K562 (cell line): ENCODE data around the gene CLSTN2. TPM values are rescaled to one million over a fixed set of nuclear protein-coding genes. Genes with fewer than 3 reads are reported as not detected.

Experiments used
- ATAC-seq: fragments of 200-7000 bp; cut with Tn5 transposase; 3 replicates; pipeline ENCODE4 v1.9.1; 2020; ENCODE audit warnings: moderate library complexity
- BruUV-seq: library from RNA; stranded (reverse); fragments of 400-500 nt; replicated peaks from 2 replicates; lab custom pipeline; 2021; lab: Mats Ljungman, UMichigan
- CTCF ChIA-PET: fragments of 300-600 bp; formaldehyde crosslinking; extraction: SDS; loops from one replicate; lab custom pipeline; 2021; ENCODE audit warnings: low intra/inter-chr PET ratio; lab: Yijun Ruan, JAX
- POLR2A ChIA-PET: fragments of 300-600, 350-650 bp; sonication (Branson Sonifier 250); formaldehyde crosslinking; extraction: SDS; loops from one replicate; lab custom pipeline; 2021; ENCODE audit warnings: antibody characterized with exemption, inconsistent platforms; lab: Yijun Ruan, JAX
- DNase-seq, 4 experiments: peaks; one replicate each; pipeline versions ENCODE4 v3.0.0 to v3.0.0-alpha.2; 2011 to 2018; ENCODE audit warnings: low spot score in 3 of 4, mixed read lengths in 3 of 4; ENCODE audit errors: extremely low read depth in 1 of 4
- FAIRE-seq: peaks from 2 replicates; lab custom pipeline; 2011; peaks lifted over from hg19 to GRCh38; lab: Jason Lieb, UNC
- H2AFZ ChIP-seq: 2 replicates; pipeline ENCODE4 v1.6.0; 2011; ENCODE audit warnings: low read depth, low read length, control low read depth, inconsistent platforms
- H3K27ac ChIP-seq: fragments of 200-600 bp; 3 replicates; pipeline ENCODE4 v1.8.0; 2011; ENCODE audit warnings: low read depth, mild to moderate bottlenecking, control low read depth, inconsistent platforms, low read length, moderate library complexity, mixed read lengths; ENCODE audit errors: extremely low read depth
- H3K27me3 ChIP-seq, 2 experiments: fragments of 300-600 bp in 1 of 2; 2 replicates in 1 of 2; 3 replicates in 1 of 2; pipeline versions ENCODE4 v1.6.0 to v1.8.0; 2011; ENCODE audit warnings: inconsistent platforms in 2 of 2, low read length in 2 of 2, mild to moderate bottlenecking in 1 of 2, mixed read lengths in 1 of 2, moderate library complexity in 1 of 2; ENCODE audit not compliant: control insufficient read depth in 2 of 2, insufficient read depth in 2 of 2
- H3K36me3 ChIP-seq: fragments of 300-600 bp; 3 replicates; pipeline ENCODE4 v1.8.0; 2011; ENCODE audit warnings: mild to moderate bottlenecking, low read length, inconsistent platforms; ENCODE audit not compliant: control insufficient read depth, insufficient read depth
- H3K4me1 ChIP-seq, 2 experiments: fragments of 200-600 bp in 1 of 2; replicated peaks in 1 of 2; 2 replicates in 1 of 2; 3 replicates in 1 of 2; pipeline versions ENCODE4 v1.5.1 to v1.8.0; 2011; ENCODE audit warnings: inconsistent platforms in 2 of 2, low read length in 2 of 2, mild to moderate bottlenecking in 1 of 2, mixed read lengths in 1 of 2, moderate library complexity in 1 of 2; ENCODE audit not compliant: control insufficient read depth in 2 of 2, insufficient read depth in 2 of 2
- H3K4me2 ChIP-seq: 2 replicates; pipeline ENCODE4 v1.6.1; 2011; ENCODE audit warnings: low read length, control low read depth, inconsistent platforms, mixed read lengths; ENCODE audit not compliant: insufficient read depth
- H3K4me3 ChIP-seq: fragments of 200-600 bp; sonication (generic), shearing (Covaris generic); 2 replicates; pipeline ENCODE4 v1.5.1; 2016; ENCODE audit warnings: control low read depth, inconsistent platforms
- H3K79me2 ChIP-seq: fragments of 200-600 bp; 3 replicates; pipeline ENCODE4 v1.8.0; 2011; ENCODE audit warnings: low read length, inconsistent platforms; ENCODE audit not compliant: control insufficient read depth, insufficient read depth
- H3K9ac ChIP-seq, 2 experiments: 2 replicates each; pipeline versions ENCODE4 v1.6.0 to v1.6.1; 2011; ENCODE audit warnings: low read depth in 2 of 2, low read length in 2 of 2, control low read depth in 1 of 2, inconsistent platforms in 1 of 2, mild to moderate bottlenecking in 1 of 2, mixed read lengths in 1 of 2; ENCODE audit not compliant: insufficient read depth in 1 of 2
- H3K9me1 ChIP-seq: one replicate; pipeline ENCODE4 v1.6.0; 2011; ENCODE audit warnings: inconsistent platforms, mild to moderate bottlenecking, low read length, moderate library complexity; ENCODE audit not compliant: control insufficient read depth, insufficient read depth
- H3K9me3 ChIP-seq: replicated peaks from 2 replicates; pipeline ENCODE4 v1.5.1; 2011; ENCODE audit warnings: low read depth, low read length, inconsistent platforms; ENCODE audit not compliant: control insufficient read depth, insufficient read depth
- H4K20me1 ChIP-seq: replicated peaks from 2 replicates; pipeline ENCODE4 v1.6.1; 2011; ENCODE audit warnings: low read length, inconsistent platforms, mixed read lengths; ENCODE audit not compliant: control insufficient read depth, insufficient read depth
- FOXP4 ChIP-seq: sonication (generic); formaldehyde crosslinking; IDR thresholded peaks from 2 replicates; pipeline ENCODE4 v1.8.0; 2022; ENCODE audit warnings: mild to moderate bottlenecking, missing genetic modification reagents, borderline replicate concordance
- GTF2F1 ChIP-seq: IDR thresholded peaks from 2 replicates; pipeline ENCODE4 v1.6.1; 2011; ENCODE audit warnings: low read depth, low read length, improper control_type of control experiment
- HDAC1 ChIP-seq, 2 experiments: fragments of 450-650 bp; IDR thresholded peaks; 2 replicates each; pipeline ENCODE4 v1.6.1; 2016 to 2017; ENCODE audit warnings: inconsistent platforms in 1 of 2, mild to moderate bottlenecking in 1 of 2, moderate library complexity in 1 of 2
- HDGF ChIP-seq: fragments of 450-650 bp; IDR thresholded peaks from 2 replicates; pipeline ENCODE4 v1.6.1; 2016
- HIVEP1 ChIP-seq: fragments of 250-450 bp; sonication (Bioruptor Pico); IDR thresholded peaks from 2 replicates; pipeline ENCODE4 v1.4.0; 2020; ENCODE audit warnings: mild to moderate bottlenecking
- HNRNPLL ChIP-seq: fragments of 200-400 bp; formaldehyde crosslinking; IDR thresholded peaks from 2 replicates; pipeline ENCODE4 v1.6.1; 2017; ENCODE audit warnings: low read length, low read depth, mild to moderate bottlenecking; ENCODE audit not compliant: poor library complexity, severe bottlenecking
- NCOR1 ChIP-seq: fragments of 450-650 bp; IDR thresholded peaks from 2 replicates; pipeline ENCODE4 v1.6.1; 2016; ENCODE audit warnings: mild to moderate bottlenecking, moderate library complexity
- NRF1 ChIP-seq, 2 experiments: fragments of 450-650 bp; IDR thresholded peaks in 1 of 2; conservative IDR thresholded peaks in 1 of 2; 2 replicates each; pipeline ENCODE4 v1.6.1; 2014; ENCODE audit warnings: mild to moderate bottlenecking in 2 of 2
- POLR2A ChIP-seq: fragments of 450-650 bp; conservative IDR thresholded peaks from 2 replicates; pipeline ENCODE4 v1.6.1; 2016
- RBM22 ChIP-seq: fragments of 200-400 bp; formaldehyde crosslinking; IDR thresholded peaks from 2 replicates; pipeline ENCODE4 v1.6.1; 2018; ENCODE audit warnings: low read length, low read depth; ENCODE audit not compliant: poor library complexity, severe bottlenecking
- RCOR1 ChIP-seq, 2 experiments: IDR thresholded peaks; 2 replicates each; pipeline ENCODE4 v1.6.1; 2012; ENCODE audit warnings: low read depth in 2 of 2, low read length in 2 of 2, borderline replicate concordance in 1 of 2, improper control_type of control experiment in 1 of 2
- RFX7 ChIP-seq: fragments of 250-450 bp; sonication (Bioruptor Pico); IDR thresholded peaks from 2 replicates; pipeline ENCODE4 v1.5.1; 2021; ENCODE audit warnings: mild to moderate bottlenecking
- TRIM28 ChIP-seq: fragments of 450-650 bp; IDR thresholded peaks from 2 replicates; pipeline ENCODE4 v1.6.1; 2017
- ZNF140 ChIP-seq: fragments of 250-450 bp; sonication (Bioruptor Pico); IDR thresholded peaks from 2 replicates; pipeline ENCODE4 v1.8.0; 2021; ENCODE audit warnings: moderate library complexity, mild to moderate bottlenecking, inconsistent platforms
- ZNF41 ChIP-seq: fragments of 250-450 bp; sonication (Bioruptor Pico); conservative IDR thresholded peaks from 2 replicates; pipeline ENCODE4 v1.4.0; 2020; ENCODE audit warnings: mild to moderate bottlenecking
- ZNF764 ChIP-seq: fragments of 250-450 bp; sonication (Bioruptor Pico); IDR thresholded peaks from 2 replicates; pipeline ENCODE4 v1.4.0; 2020; ENCODE audit warnings: low read depth, mild to moderate bottlenecking, moderate library complexity
- WGBS: fragments of 100-300 bp; shearing (Covaris generic); methylation state at CpG from one replicate; pipeline ENCODE4 v1.1.6; 2016; ENCODE audit warnings: low coverage, mixed read lengths; ENCODE audit not compliant: insufficient coverage; ENCODE audit errors: missing lambda C conversion rate; 5-methylcytosine and 5-hydroxymethylcytosine counted together
- in situ Hi-C: fragments of 300-500 bp; cut with MboI; formaldehyde crosslinking; loops from 4 replicates; pipeline ENCODE4 v1.15.0; 2018; ENCODE audit warnings: inconsistent platforms, mixed read lengths
- intact Hi-C: fragments of 100-400 bp; cut with micrococcal nuclease; formaldehyde crosslinking; loops from 2 replicates; pipeline ENCODE4 v1.14.2; 2022
- polyA plus RNA-seq, 8 experiments: library from polyadenylated mRNA; depleted of rRNA in 4 of 8; stranded (reverse) in 5 of 8; unstranded in 3 of 8; fragments of >200 nt; fragmentation: Nextera tagmentation in 2 of 8; fragmentation: Illumina TruSeq in 1 of 8; extraction: Ambion mirVana in 2 of 8; extraction: Trizol in 1 of 8; gene quantifications; 2 replicates each; pipeline versions ENCODE4 v1.2.1 to v1.2.3, GENCODE V29; 2011 to 2014; ENCODE audit warnings: inconsistent platforms in 1 of 8, missing spikeins in 1 of 8
- total RNA-seq, 7 experiments: library from RNA; depleted of rRNA in 6 of 7; stranded (reverse); fragments of >200 nt in 6 of 7; fragmentation: Illumina TruSeq in 2 of 7; extraction: Trizol in 2 of 7; gene quantifications; 2 replicates each; pipeline versions ENCODE4 v1.2.1 to v1.2.3, GENCODE V29; 2011 to 2021; ENCODE audit warnings: low replicate concordance in 1 of 7
- TF ChIP-seq, protein P1 (sequence below): fragments of 450-650 bp; IDR thresholded peaks from 2 replicates; pipeline ENCODE4 v1.6.1; 2016; ENCODE audit warnings: missing biosample characterization, missing genetic modification characterization

Gene CLSTN2
- total and polyA plus RNA-seq, 9 of the 15 experiments (the other 6 are each of a cell fraction or from before 2014, with no cell fraction given): 0.02 to 0.04 (median 0.04) TPM; not detected in 6

DNA sequence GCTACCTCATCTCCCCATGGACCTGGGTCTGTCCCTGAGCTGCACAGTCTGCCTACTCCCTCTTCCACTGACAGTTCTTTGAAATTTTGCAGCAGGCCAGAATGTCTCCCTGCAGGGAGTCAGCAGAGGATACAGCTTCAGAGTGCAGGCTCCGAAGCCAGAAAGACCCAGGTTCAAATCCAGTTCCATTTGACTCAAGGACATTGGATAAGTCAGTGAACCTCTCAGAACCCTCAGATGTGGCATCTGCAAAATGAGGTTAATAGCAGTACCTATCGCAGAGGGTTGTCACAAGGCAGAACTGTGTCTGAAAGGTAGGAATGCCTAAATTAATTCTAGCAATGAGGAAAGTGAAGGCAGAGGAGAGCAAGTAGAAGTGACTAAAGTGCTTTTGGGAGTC lies 498.4 kb downstream of the CLSTN2 start:
- 0% methylated on average over 2 of the region's 2 CpGs for WGBS
- TF ChIP-seq HDGF (no peak), ZNF41 (no peak), HNRNPLL (no peak), HIVEP1 (CRISPR knock-in tag) (no peak), RCOR1 (IDR thresholded peaks at IDR 0.05; ENCODE audit: borderline replicate concordance in 1 of 2, low read depth in 2 of 2, low read length in 2 of 2) (no peak), NCOR1 (no peak), RFX7 (CRISPR knock-in tag) (no peak), POLR2A (no peak), FOXP4 (CRISPR knock-in tag) (no peak), TRIM28 (no peak), ZNF140 (CRISPR knock-in tag) (no peak), RBM22 (no peak), GTF2F1 (no peak), HDAC1 (IDR thresholded peaks at IDR 0.05) (no peak), ZNF764 (CRISPR knock-in tag) (no peak), NRF1 (conservative IDR thresholded peaks at IDR 0.05 in 1 of 2, IDR thresholded peaks at IDR 0.05 in 1 of 2) (no peak)
- TF ChIP-seq, protein P1, sequence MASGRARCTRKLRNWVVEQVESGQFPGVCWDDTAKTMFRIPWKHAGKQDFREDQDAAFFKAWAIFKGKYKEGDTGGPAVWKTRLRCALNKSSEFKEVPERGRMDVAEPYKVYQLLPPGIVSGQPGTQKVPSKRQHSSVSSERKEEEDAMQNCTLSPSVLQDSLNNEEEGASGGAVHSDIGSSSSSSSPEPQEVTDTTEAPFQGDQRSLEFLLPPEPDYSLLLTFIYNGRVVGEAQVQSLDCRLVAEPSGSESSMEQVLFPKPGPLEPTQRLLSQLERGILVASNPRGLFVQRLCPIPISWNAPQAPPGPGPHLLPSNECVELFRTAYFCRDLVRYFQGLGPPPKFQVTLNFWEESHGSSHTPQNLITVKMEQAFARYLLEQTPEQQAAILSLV (tag): no peak
- H3K36me3 ChIP-seq: no peaks in the 10 kb centered on the region
- intact Hi-C loops (no loop called here), in situ Hi-C loops (no loop called here)
- ATAC-seq (no peak), FAIRE-seq (no peak), DNase-seq (no peak)
- CTCF ChIA-PET: interaction anchor here (0.6 kb wide), 1 partner anchor 1770 kb away, joined by 3 read pairs; no protein-coding TSS in a partner anchor
- H3K4me1 ChIP-seq: no peaks in the 10 kb centered on the region
- no peak overlapping the region for H3K9ac ChIP-seq
- BruUV-seq: no TSS peak
- H3K9me1 ChIP-seq: no peaks in the 10 kb centered on the region
- no peaks in the 10 kb centered on the region; a peak in 1 of 5 replicates for H3K27me3 ChIP-seq
- no peak overlapping the region for H3K4me3 ChIP-seq
- no peak overlapping the region for H2AFZ ChIP-seq
- no peaks in the 10 kb centered on the region for H3K9me3 ChIP-seq
- POLR2A ChIA-PET: interaction anchor here (0.6 kb wide), 2 partner anchors 68 to 280 kb away, joined by 3 read pairs; no protein-coding TSS in a partner anchor
- no peaks in the 10 kb centered on the region; the same call in 1 of the 2 replicates for H4K20me1 ChIP-seq
- no peaks in the 10 kb centered on the region for H3K79me2 ChIP-seq
- H3K4me2 ChIP-seq: no peak overlapping the region
- no peak overlapping the region for H3K27ac ChIP-seq
